ENCODE results near the gene BPI. TPM values are rescaled to one million over a fixed set of nuclear protein-coding genes. Genes with fewer than 3 reads are reported as not detected.
A peak's percentile ranks its signal among the peaks of the same experiment; 100 is the strongest.

BPI gene
- total RNA-seq, 4 donors from 2014 or later = not detected

- no peak for DNase-seq
- TF ChIP-seq CTCF (IDR thresholded peaks at IDR 0.05) = no peak
- TF ChIP-seq EP300 (IDR thresholded peaks at IDR 0.05; ENCODE audit: low read depth) = no peak
- TF ChIP-seq POLR2A (IDR thresholded peaks at IDR 0.05) = no peak
- TF ChIP-seq POLR2AphosphoS5 (IDR thresholded peaks at IDR 0.05) = no peak
- Histone ChIP-seq H3K36me3 (no peaks in the 10 kb centered on the region), H3K27me3 (peaks cover 5% of the 10 kb centered on the region), H3K9me3 (no peaks in the 10 kb centered on the region), H3K4me1 (peaks cover 0 to 7% (median 0%) of the 10 kb centered on the region in 4 donors), H3K4me3 (no peak overlapping the region), H3K27ac (peak overlapping the region; percentile 38 to 80 (median 64))
- 83 to 96% methylated on average over 3 to 7 of the region's 7 CpGs for WGBS, 2 donors (ENCODE audit: low coverage in 1 of 2)
- intact Hi-C loops (cut with DNase I; ENCODE audit: low total_unique reads) = no loop called here
- in situ Hi-C loops (cut with MboI; ENCODE audit: low pct_ligation_motif_present in 1 of 4, low pct_unique_long_range_greater_than_20kb in 1 of 4, low sequenced_read_pairs in 3 of 4) = no loop called here
Observed at GRCh38 chr20:38297916-38298674, 5.9 kb upstream of the BPI start.

GRCh38 chr20:38298768-38299288 is 5.1 kb upstream of the BPI start:
- in situ Hi-C loops (cut with MboI; ENCODE audit: low pct_ligation_motif_present in 1 of 4, low pct_unique_long_range_greater_than_20kb in 1 of 4, low sequenced_read_pairs in 3 of 4) = no loop called here
- WGBS, 2 donors (ENCODE audit: low coverage in 1 of 2) = 50 to 58% methylated on average over 3 to 12 of the region's 13 CpGs
- Histone ChIP-seq H3K27ac (peak overlapping the region; percentile 38 to 80 (median 64)), H3K36me3 (no peaks in the 10 kb centered on the region), H3K4me1 (peaks cover 0 to 7% (median 0%) of the 10 kb centered on the region in 4 donors), H3K27me3 (peaks cover 5% of the 10 kb centered on the region), H3K4me3 (no peak overlapping the region), H3K9me3 (no peaks in the 10 kb centered on the region)
- intact Hi-C loops (cut with DNase I; ENCODE audit: low total_unique reads) = no loop called here
- TF ChIP-seq POLR2AphosphoS5 (IDR thresholded peaks at IDR 0.05) (peak; percentile 26 to 55 (median 42)), CTCF (IDR thresholded peaks at IDR 0.05) (no peak), POLR2A (IDR thresholded peaks at IDR 0.05) (no peak), EP300 (IDR thresholded peaks at IDR 0.05; ENCODE audit: low read depth) (no peak)
- peak; percentile 51 for DNase-seq

GRCh38 chr20:38299963-38300362 is 4.0 kb upstream of the BPI start:
- Histone ChIP-seq H3K27ac (peak overlapping the region in 2 of 4 donors; percentile 71 to 80), H3K9me3 (no peaks in the 10 kb centered on the region), H3K4me3 (no peak overlapping the region), H3K27me3 (peaks cover 5% of the 10 kb centered on the region), H3K4me1 (peaks cover 0 to 7% (median 0%) of the 10 kb centered on the region in 4 donors), H3K36me3 (no peaks in the 10 kb centered on the region)
- TF ChIP-seq POLR2A (IDR thresholded peaks at IDR 0.05) = no peak
- TF ChIP-seq CTCF (IDR thresholded peaks at IDR 0.05) = no peak
- no peak for TF ChIP-seq EP300 (IDR thresholded peaks at IDR 0.05; ENCODE audit: low read depth)
- no peak for TF ChIP-seq POLR2AphosphoS5 (IDR thresholded peaks at IDR 0.05)
- WGBS, 2 donors (ENCODE audit: low coverage in 1 of 2) = 53 to 72% methylated on average over 3 to 6 of the region's 6 CpGs
- DNase-seq = no peak
- intact Hi-C loops (cut with DNase I; ENCODE audit: low total_unique reads) = no loop called here
- in situ Hi-C loops (cut with MboI; ENCODE audit: low pct_ligation_motif_present in 1 of 4, low pct_unique_long_range_greater_than_20kb in 1 of 4, low sequenced_read_pairs in 3 of 4) = no loop called here

- 80 to 84% methylated on average over 4 of the region's 4 CpGs for WGBS, 2 donors (ENCODE audit: low coverage in 1 of 2)
- Histone ChIP-seq H3K27ac (no peak overlapping the region), H3K9me3 (no peaks in the 10 kb centered on the region), H3K27me3 (peaks cover 8% of the 10 kb centered on the region), H3K4me3 (no peak overlapping the region), H3K36me3 (no peaks in the 10 kb centered on the region), H3K4me1 (peaks cover 0 to 7% (median 0%) of the 10 kb centered on the region in 4 donors)
- in situ Hi-C loops (cut with MboI; ENCODE audit: low pct_ligation_motif_present in 1 of 4, low pct_unique_long_range_greater_than_20kb in 1 of 4, low sequenced_read_pairs in 3 of 4) = no loop called here
- no peak for DNase-seq
- TF ChIP-seq POLR2AphosphoS5 (IDR thresholded peaks at IDR 0.05) (no peak), POLR2A (IDR thresholded peaks at IDR 0.05) (no peak), EP300 (IDR thresholded peaks at IDR 0.05; ENCODE audit: low read depth) (no peak), CTCF (IDR thresholded peaks at IDR 0.05) (no peak)
- intact Hi-C loops (cut with DNase I; ENCODE audit: low total_unique reads) = no loop called here
Observed at GRCh38 chr20:38300438-38300837, 3.5 kb upstream of the BPI start.
